Ascending aorta (tissue), 2 donors: ENCODE results near the gene SLC44A1. TPM values are rescaled to one million over a fixed set of nuclear protein-coding genes. Genes with fewer than 3 reads are reported as not detected.
"Not testable (repeated sequence)": the region's sequence is repeated elsewhere in the genome, so short reads cannot be mapped to it uniquely, and the experiment has no call there.

Experiments used
- DNase-seq, 2 donors: peaks; one replicate each; pipeline ENCODE4 v3.0.0-alpha.2; 2019; ENCODE audit warnings: low spot score in 2 of 2
- H3K27ac ChIP-seq, 2 donors: fragments of 200-600 bp; sonication (generic); one replicate each; pipeline ENCODE4 v1.5.1; 2016 to 2017; ENCODE audit warnings: mild to moderate bottlenecking in 1 of 2
- H3K27me3 ChIP-seq: fragments of 200-600 bp; sonication (generic); one replicate; pipeline ENCODE4 v1.5.1; 2017
- H3K36me3 ChIP-seq, 2 donors: fragments of 200-600 bp; sonication (generic); one replicate each; pipeline ENCODE4 v1.5.1; 2016
- H3K4me1 ChIP-seq, 2 donors: fragments of 200-600 bp; sonication (generic); one replicate each; pipeline ENCODE4 v1.5.1; 2016 to 2017; ENCODE audit warnings: mild to moderate bottlenecking in 1 of 2
- H3K4me3 ChIP-seq, 2 donors: fragments of 200-600 bp; sonication (generic); one replicate each; pipeline ENCODE4 v1.5.1; 2016 to 2017; ENCODE audit warnings: mild to moderate bottlenecking in 1 of 2
- H3K9me3 ChIP-seq, 2 donors: fragments of 200-600 bp; sonication (generic); one replicate each; pipeline ENCODE4 v1.5.1; 2016
- CTCF ChIP-seq, 3 experiments: fragments of 200-600 bp in 2 of 3; fragments of 450-650 bp in 1 of 3; sonication (generic) in 2 of 3; IDR thresholded peaks; one replicate each; pipeline ENCODE4 v1.5.1; 2016 to 2019; ENCODE audit warnings: antibody characterized with exemption in 3 of 3, mild to moderate bottlenecking in 1 of 3, moderate library complexity in 1 of 3
- intact Hi-C: fragments of 100-400 bp; cut with DNase I; formaldehyde crosslinking; loops from one replicate; pipeline ENCODE4 v1.15.1; 2023
- total RNA-seq: library from RNA; depleted of rRNA; stranded (reverse); fragments of >200 nt; gene quantifications from one replicate; pipeline ENCODE4 v1.1.0, GENCODE V29; 2016

The SLC44A1 gene
- total RNA-seq, 1 donor from 2014 or later, result 26.5 TPM

- Histone ChIP-seq H3K4me1 (peaks cover 0 to 6% of the 10 kb centered on the region in 2 donors), H3K27ac (no peak overlapping the region), H3K27me3 (no peaks in the 10 kb centered on the region), H3K4me3 (no peak overlapping the region), H3K9me3 (no peaks in the 10 kb centered on the region), H3K36me3 (no peaks in the 10 kb centered on the region)
- DNase-seq, result no peak
- intact Hi-C loops, result no loop called here
- no peak for TF ChIP-seq CTCF (IDR thresholded peaks at IDR 0.05)
These were observed 7.9 kb downstream of the SLC44A1 start for GRCh38 chr9:105252405-105252756.

- Histone ChIP-seq H3K36me3 (no peaks in the 10 kb centered on the region), H3K27ac (no peak overlapping the region), H3K27me3 (no peaks in the 10 kb centered on the region), H3K4me3 (no peak overlapping the region), H3K4me1 (peaks cover 0 to 4% of the 10 kb centered on the region in 2 donors), H3K9me3 (no peaks in the 10 kb centered on the region)
- no peak for TF ChIP-seq CTCF (IDR thresholded peaks at IDR 0.05)
- intact Hi-C loops, result no loop called here
- DNase-seq, result no peak
These were observed 9.8 kb downstream of the SLC44A1 start for GRCh38 chr9:105254226-105254625.

- Histone ChIP-seq H3K9me3 (no peaks in the 10 kb centered on the region), H3K4me3 (no peak overlapping the region), H3K27me3 (no peaks in the 10 kb centered on the region), H3K36me3 (no peaks in the 10 kb centered on the region), H3K4me1 (peaks cover 0 to 8% of the 10 kb centered on the region in 2 donors), H3K27ac (no peak overlapping the region)
- no peak for DNase-seq
- no peak for TF ChIP-seq CTCF (IDR thresholded peaks at IDR 0.05)
- intact Hi-C loops, result no loop called here
These were observed 11.0 kb downstream of the SLC44A1 start for GRCh38 chr9:105255421-105255820.

- intact Hi-C loops, H3K4me3 ChIP-seq, H3K4me1 ChIP-seq, DNase-seq, H3K36me3 ChIP-seq, H3K27me3 ChIP-seq, H3K27ac ChIP-seq, H3K9me3 ChIP-seq: not testable (repeated sequence)
These were observed 12.1 kb downstream of the SLC44A1 start for GRCh38 chr9:105256569-105256968.

GRCh38 chr9:105257809-105258208 is 13.4 kb downstream of the SLC44A1 start:
- Histone ChIP-seq H3K27me3 (no peaks in the 10 kb centered on the region), H3K9me3 (no peaks in the 10 kb centered on the region), H3K27ac (no peak overlapping the region), H3K4me3 (no peak overlapping the region), H3K36me3 (no peaks in the 10 kb centered on the region), H3K4me1 (peaks cover 0 to 8% of the 10 kb centered on the region in 2 donors)
- DNase-seq, result no peak
- TF ChIP-seq CTCF (IDR thresholded peaks at IDR 0.05), result no peak
- intact Hi-C loops, result no loop called here

- H3K27me3 ChIP-seq, result no peaks in the 10 kb centered on the region
- no peak for TF ChIP-seq CTCF (IDR thresholded peaks at IDR 0.05)
- H3K27ac ChIP-seq, result no peak overlapping the region
- H3K9me3 ChIP-seq, result no peaks in the 10 kb centered on the region
- H3K4me3 ChIP-seq, result no peak overlapping the region
- H3K4me1 ChIP-seq, result peaks cover 0 to 8% of the 10 kb centered on the region in 2 donors
- DNase-seq, result no peak
- intact Hi-C loops, result no loop called here
- H3K36me3 ChIP-seq, result no peaks in the 10 kb centered on the region
These were observed 13.8 kb downstream of the SLC44A1 start for GRCh38 chr9:105258225-105258737.
